Fibroblast of pulmonary artery (primary cell): ENCODE data around the gene ZNF407.

Experiments used
- DNase-seq: peaks from one replicate; pipeline ENCODE4 v3.0.0-alpha.2; 2010; ENCODE audit warnings: low read depth
- H3K4me3 ChIP-seq: replicated peaks from 2 replicates; pipeline ENCODE4 v1.5.1; 2011; ENCODE audit warnings: low read depth, mild to moderate bottlenecking, control low read depth, low read length, moderate library complexity
- CTCF ChIP-seq: IDR thresholded peaks from 2 replicates; pipeline ENCODE4 v1.5.1; 2011; ENCODE audit warnings: mild to moderate bottlenecking, control low read depth, low read length, inconsistent platforms; ENCODE audit errors: missing control alignments

Gene ZNF407

GRCh38 chr18:74935434-74935833 is 337.8 kb downstream of the ZNF407 start:
- no peak overlapping the region for H3K4me3 ChIP-seq
- DNase-seq = no peak
- no peak for TF ChIP-seq CTCF

- DNase-seq = no peak
- H3K4me3 ChIP-seq = no peak overlapping the region
- TF ChIP-seq CTCF = no peak
These were observed 338.7 kb downstream of the ZNF407 start for GRCh38 chr18:74936343-74936742.

GRCh38 chr18:74937291-74937690 is 339.6 kb downstream of the ZNF407 start:
- no peak for DNase-seq
- no peak for TF ChIP-seq CTCF
- no peak overlapping the region for H3K4me3 ChIP-seq

GRCh38 chr18:74940856-74941255 is 343.2 kb downstream of the ZNF407 start:
- DNase-seq = no peak

GRCh38 chr18:74942319-74942910 is 344.7 kb downstream of the ZNF407 start:
- no peak for TF ChIP-seq CTCF
- H3K4me3 ChIP-seq = no peak overlapping the region
- DNase-seq = no peak

More at GRCh38 chr18:74940856-74941255, 343.2 kb downstream of the ZNF407 start:
- no peak for TF ChIP-seq CTCF
- no peak overlapping the region for H3K4me3 ChIP-seq

DNA sequence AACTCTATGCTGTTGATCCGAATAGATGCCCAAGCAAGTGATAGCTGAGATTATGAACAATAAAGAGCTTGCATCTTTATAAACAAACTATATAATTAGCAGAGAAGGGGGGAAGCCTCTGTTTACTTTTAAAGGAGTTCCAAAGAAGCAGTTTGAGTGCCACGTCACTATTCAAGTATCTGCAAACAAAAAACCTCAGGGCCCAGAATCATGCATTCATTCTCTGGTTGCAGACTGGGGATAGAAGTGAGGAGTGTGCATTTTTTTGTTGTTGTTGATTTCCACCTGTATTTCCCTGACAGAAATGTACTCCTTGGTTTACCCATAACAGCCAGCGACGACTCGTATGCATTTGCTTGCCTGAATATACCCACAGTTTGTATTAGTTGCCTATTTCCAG is 347.0 kb downstream of the ZNF407 start:
- no peak for DNase-seq
- TF ChIP-seq CTCF = no peak
- no peak overlapping the region for H3K4me3 ChIP-seq

- no peak for TF ChIP-seq CTCF
- no peak overlapping the region for H3K4me3 ChIP-seq
- peak; percentile 23 for DNase-seq
These were observed 348.3 kb downstream of the ZNF407 start for GRCh38 chr18:74945774-74946545.
